ENCODE results near the gene CD70. TPM values are rescaled to one million over a fixed set of nuclear protein-coding genes. Genes with fewer than 3 reads are reported as not detected.

Gene CD70
- total RNA-seq, 2 donors from 2014 or later, result not detected

- Histone ChIP-seq H3K9me3 (no peaks in the 10 kb centered on the region), H3K4me3 (no peak overlapping the region), H3K36me3 (no peaks in the 10 kb centered on the region), H3K27ac (no peak overlapping the region), H3K27me3 (peaks cover 19 to 28% of the 10 kb centered on the region in 2 donors), H3K4me1 (peaks cover 0 to 32% of the 10 kb centered on the region in 2 donors)
- no peak for TF ChIP-seq CTCF (IDR thresholded peaks at IDR 0.05)
- no peak for DNase-seq (ENCODE audit: low spot score)
Observed at GRCh38 chr19:6589711-6590257, 1.2 kb downstream of the CD70 start.

- Histone ChIP-seq H3K4me3 (no peak overlapping the region), H3K4me1 (peaks cover 0 to 32% of the 10 kb centered on the region in 2 donors), H3K27me3 (peaks cover 19 to 28% of the 10 kb centered on the region in 2 donors), H3K27ac (no peak overlapping the region), H3K9me3 (no peaks in the 10 kb centered on the region), H3K36me3 (no peaks in the 10 kb centered on the region)
- DNase-seq (ENCODE audit: low spot score), result no peak
- TF ChIP-seq CTCF (IDR thresholded peaks at IDR 0.05), result no peak
Observed at GRCh38 chr19:6588508-6589345, 2.2 kb downstream of the CD70 start.

- no peak for DNase-seq (ENCODE audit: low spot score)
- no peaks in the 10 kb centered on the region for H3K36me3 ChIP-seq
- peaks cover 19 to 28% of the 10 kb centered on the region in 2 donors for H3K27me3 ChIP-seq
- H3K9me3 ChIP-seq, result no peaks in the 10 kb centered on the region
- TF ChIP-seq CTCF (IDR thresholded peaks at IDR 0.05), result no peak
- H3K4me1 ChIP-seq, result peaks cover 0 to 32% of the 10 kb centered on the region in 2 donors
- no peak overlapping the region for H3K4me3 ChIP-seq
- no peak overlapping the region for H3K27ac ChIP-seq
Observed at GRCh38 chr19:6587998-6588507, 2.9 kb downstream of the CD70 start.

GRCh38 chr19:6587093-6587820 lies 3.7 kb downstream of the CD70 start:
- Histone ChIP-seq H3K4me3 (no peak overlapping the region), H3K9me3 (no peaks in the 10 kb centered on the region), H3K4me1 (peaks cover 0 to 32% of the 10 kb centered on the region in 2 donors), H3K36me3 (no peaks in the 10 kb centered on the region), H3K27ac (no peak overlapping the region), H3K27me3 (peaks cover 19 to 28% of the 10 kb centered on the region in 2 donors)
- no peak for DNase-seq (ENCODE audit: low spot score)
- no peak for TF ChIP-seq CTCF (IDR thresholded peaks at IDR 0.05)

GRCh38 chr19:6586726-6587092 lies 4.2 kb downstream of the CD70 start:
- DNase-seq (ENCODE audit: low spot score), result no peak
- peaks cover 0 to 32% of the 10 kb centered on the region in 2 donors for H3K4me1 ChIP-seq
- H3K4me3 ChIP-seq, result no peak overlapping the region
- peaks cover 19 to 28% of the 10 kb centered on the region in 2 donors for H3K27me3 ChIP-seq
- no peak overlapping the region for H3K27ac ChIP-seq
- H3K36me3 ChIP-seq, result no peaks in the 10 kb centered on the region
- H3K9me3 ChIP-seq, result no peaks in the 10 kb centered on the region
- no peak for TF ChIP-seq CTCF (IDR thresholded peaks at IDR 0.05)

All from right atrium auricular region (tissue), 2 donors.